Stimulated activated CD4-positive, alpha-beta T cell treated with anti-CD3 and anti-CD28 coated beads, Interleukin-4, amount 100 ng/mL, for 4 hours (primary cell): ENCODE measurements around the gene PPIL3.
A peak's percentile ranks its signal among the peaks of the same experiment; 100 is the strongest.

Experiments
- DNase-seq, 2 experiments: peaks; one replicate each; pipeline ENCODE4 v3.0.0-alpha.2; 2020

PPIL3 gene

DNA sequence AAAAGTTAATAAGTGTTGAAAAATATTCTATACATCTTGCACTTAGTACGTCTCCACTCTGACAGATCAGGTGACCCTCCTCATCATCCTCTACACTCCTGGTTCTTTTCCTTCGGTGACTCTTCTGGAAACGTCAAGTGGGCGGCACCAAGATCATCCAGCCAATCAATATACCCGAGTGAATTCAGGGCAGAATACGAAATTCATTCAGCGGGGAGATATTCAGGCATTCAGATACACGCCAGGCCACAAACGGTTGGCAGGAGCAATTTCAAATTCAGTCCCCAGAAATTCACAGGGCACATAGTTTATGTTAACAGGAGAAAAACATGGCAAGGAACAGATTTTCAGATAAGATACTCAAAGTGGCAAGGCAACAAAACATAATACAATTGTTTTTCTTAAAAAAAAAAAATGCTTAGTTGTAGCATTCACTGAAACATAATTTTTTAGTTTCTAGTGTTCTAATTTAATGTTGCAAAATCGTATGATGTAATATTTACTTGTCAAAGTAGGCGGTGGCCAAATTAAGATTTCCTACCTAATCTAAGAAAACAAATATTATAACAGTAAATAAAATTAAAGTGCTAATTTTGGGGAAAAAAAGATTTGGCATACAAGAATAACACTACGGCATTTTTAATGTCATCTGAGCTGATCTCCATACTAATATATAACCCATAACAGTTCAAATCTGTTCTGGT, 28.6 kb downstream of the PPIL3 start:
- peak; percentile 15 to 19 for DNase-seq

DNA sequence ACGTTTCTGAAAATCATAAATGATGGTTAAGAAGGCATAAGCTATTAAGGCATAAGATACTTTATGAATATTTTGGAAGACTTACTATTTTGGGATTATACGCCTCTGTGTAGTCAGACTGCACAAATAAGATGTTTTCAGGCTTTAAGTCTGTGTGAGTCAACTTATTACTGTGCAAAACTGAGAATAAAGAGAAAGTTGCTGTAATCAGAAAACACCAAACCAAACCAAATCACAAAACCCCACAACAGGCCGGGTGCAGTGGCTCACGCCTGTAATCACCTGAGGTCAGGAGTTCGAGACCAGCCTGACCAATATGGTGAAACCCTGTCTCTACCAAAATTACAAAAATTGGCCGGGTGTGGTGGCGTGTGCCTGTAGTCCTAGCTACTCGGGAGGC, 32.1 kb downstream of the PPIL3 start:
- no peak for DNase-seq

DNA sequence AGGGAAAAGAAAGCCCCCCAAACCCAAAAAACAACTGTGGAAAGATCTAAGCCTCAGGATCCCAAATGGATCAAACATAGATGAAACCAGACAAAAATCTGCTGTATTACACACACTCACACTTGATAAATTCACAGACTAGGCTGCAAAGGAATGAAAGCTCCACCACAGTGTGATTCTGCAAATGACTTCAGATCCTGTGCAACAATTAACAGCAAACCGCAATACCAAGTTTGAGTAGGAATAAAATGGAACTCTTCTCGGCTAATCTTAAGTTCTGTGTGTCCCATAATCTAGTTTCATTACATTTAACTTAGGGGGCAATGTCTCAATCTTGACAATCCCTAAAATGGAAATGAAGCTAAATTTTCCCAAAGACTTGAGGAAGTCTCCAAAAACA, 36.3 kb downstream of the PPIL3 start:
- DNase-seq = no peak

DNA sequence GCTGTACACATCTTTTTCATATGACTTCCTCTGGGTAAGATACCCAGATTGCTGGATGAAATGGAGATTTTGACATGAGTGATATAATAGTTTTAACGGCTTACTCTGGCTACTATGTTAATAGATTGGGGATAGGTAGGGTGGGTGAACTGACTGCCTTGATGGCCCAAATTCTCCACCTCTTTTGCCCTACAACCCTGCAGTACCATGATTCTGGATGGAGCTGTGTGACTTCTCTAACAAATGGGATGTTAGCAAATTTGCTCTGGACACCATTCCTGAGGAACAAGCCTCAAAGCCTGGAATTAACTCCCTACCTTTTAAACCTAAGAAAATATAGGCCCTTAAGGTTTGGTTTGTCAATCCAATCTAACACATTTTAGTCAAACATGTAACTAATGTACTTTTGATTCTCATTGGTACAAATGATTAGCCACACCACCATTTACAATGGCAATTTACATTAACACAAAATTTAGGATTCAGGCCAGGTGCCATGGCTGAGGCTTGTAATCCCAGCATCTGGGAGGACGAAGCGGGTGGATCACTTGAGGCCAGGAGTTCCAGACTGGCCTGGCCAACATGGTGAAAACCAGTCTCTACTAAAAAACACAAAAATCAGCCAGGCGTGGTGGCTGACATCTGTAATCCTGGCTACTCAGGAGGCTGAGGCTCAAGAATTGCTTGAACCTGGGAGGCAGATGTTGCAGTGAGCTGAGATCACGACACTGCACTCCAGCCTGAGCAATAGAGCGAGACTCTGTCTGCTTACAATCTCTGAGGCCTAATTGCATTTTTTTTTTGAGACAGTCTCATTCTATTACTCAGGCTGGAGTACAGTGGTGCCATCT, 37.3 kb downstream of the PPIL3 start:
- no peak for DNase-seq

DNA sequence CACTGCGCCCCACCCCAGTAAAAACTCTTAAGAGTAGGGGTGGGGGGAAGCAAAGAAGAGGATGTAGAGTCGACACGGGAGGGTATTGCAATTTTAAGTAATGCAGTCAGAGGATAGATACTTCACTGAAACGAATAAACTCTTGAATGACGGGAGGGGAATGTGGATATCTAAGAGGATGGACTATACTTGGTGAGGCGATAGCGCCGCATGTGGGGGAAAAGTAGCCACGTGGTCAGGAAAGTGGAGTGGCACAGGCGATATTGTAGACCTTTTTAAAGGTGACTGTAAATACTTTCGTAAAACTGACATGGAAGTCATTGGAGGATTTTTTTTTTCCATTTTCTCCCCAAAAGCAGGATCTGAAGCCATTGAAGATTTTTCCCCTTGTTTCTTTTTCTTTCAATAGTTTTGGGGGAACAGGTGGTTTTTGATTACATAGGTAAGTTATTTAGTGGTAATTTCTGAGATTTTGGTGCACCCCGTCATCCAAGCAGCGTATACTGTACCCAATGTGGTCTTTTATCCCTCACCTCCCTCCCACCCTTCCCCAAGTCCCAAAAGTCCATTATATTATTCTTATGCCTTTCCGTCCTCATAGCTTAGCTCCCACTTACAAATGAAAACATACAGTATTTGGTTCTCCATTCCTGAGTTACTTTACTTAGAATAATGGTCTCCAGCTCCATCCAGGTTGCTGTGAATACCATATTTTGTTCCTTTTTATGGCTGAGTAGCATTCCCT, 38.2 kb downstream of the PPIL3 start:
- no peak for DNase-seq

DNA sequence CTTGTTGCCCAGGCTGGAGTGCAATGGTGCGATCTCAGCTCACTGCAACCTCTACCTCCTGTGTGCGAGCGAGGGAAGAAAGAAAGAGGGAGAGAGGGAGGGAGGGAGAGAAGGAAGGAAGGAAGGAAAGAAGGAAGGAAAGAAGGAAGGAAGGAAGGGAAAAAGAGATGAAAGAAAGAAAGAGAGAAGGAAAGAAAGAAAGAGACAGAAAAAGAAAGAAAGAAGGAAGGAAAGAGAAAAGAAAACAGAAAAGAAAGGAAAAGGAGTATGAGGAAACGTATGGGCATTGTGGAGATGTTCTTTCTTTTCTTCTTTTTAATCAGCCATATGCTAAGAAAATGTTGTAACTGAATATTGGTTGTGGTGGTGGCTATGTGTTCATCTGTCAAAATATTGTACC, 40.9 kb downstream of the PPIL3 start:
- no peak for DNase-seq

DNA sequence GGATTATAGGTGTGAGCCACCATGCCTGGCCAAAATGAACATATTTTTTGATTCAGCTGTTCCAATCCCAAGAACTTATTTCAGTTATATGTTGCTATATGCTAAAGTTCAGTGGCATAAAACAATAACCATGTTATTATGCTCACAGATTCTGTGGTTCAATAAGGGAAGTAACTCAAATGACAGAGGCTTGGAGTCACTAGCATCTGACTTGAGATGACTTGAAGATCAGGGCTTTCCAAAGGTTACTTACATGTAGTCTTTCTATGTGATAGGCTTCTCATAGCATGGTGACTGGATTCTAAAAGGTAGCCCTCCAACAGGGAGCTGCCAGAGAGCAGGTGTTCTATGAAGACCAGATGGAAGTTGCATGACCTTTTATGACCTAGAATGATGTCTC, 41.6 kb downstream of the PPIL3 start:
- DNase-seq = no peak

DNA sequence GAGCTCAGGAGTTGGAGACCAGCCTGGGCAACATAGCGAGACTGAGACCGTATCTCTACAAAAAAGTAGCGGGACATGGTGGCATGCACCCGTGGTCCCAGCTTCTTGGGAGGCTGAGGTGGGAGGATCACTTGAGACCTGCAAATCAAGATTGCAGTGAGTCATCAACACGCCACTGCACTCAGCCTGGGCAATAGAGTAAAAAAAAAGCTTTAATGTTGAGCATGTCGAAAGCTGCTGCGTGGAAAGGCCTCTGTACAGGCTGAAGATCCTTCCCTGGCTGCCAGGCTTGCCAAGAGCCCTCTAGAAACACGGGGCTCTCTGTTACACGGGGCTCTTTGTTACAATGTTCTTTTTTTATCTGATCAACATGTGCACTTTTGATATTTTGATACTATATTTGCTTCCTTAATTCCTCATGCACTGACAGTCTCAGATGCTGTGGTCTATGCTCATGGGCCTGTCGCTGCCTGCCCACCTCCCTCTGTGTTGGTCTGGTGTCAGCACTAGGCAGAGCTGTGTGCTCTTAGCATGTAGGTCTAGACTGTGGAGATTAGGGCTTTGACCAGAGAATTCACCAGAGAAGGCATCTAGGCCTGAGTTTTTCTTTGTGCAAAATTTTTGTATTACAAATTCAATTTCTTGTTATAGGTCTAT, 43.1 kb downstream of the PPIL3 start:
- DNase-seq = no peak

DNA sequence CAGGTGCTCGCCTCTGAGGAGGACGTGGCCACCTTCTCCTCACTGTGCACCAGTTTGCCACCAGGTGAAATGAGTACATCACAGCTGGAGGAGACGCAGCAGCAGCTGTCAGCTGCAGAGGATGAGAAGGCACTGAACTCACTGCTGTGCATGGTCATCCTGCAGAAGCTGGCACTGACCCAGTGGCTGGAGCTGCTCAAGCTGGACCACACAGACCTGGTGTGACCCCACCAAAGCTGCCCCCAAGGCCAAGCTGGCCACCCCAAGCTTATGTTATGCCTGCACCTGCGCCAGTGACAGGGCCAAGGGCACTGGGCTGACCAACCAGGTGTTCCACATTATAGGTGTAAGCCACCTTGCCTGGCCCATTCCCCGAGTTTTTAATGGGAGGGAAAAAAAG, 43.7 kb downstream of the PPIL3 start:
- no peak for DNase-seq

DNA sequence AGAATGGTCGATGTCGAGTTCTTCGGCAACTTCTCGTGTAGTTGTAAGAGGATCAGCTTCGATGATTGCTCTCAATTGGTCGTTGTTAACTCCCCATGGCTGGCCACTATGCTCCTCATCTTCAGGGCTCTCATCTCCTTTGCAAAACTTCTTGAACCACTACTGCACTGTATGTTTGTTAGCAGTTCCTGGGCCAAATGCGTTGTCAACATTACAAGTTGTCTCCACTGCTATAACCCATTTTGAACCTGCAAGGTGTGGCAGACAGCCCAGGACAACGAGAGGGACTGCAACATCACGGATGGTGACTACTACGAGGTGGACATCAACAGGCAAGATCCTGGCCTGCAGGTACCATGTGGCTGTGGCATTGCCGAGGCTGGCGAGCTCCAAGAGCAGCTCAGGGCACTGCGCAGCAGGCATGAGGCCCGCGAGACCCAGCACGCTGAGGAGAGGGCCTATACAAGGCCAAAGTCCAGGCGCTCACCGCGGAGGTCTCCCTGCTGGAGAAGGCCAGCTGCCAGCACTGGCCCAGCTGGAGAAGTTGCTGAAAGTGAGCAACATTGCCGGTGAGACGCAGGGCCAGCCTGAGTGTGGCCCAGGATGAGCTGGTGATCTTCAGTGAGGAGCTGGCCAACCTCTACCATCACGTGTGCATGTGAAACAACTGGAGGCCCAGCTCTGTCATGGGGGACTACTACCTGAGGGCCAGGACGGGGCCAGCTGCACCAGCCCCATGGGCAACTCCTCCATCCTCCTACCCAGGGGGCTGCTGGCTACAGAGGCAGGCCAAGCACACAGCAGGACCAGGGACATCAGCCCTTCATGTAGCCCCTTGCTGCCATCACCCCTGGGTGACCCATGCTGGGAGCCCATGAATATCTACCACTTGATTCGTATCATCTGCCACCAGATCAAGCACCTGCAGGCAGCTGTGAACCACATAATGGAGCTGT, 44.6 kb downstream of the PPIL3 start:
- no peak for DNase-seq

DNA sequence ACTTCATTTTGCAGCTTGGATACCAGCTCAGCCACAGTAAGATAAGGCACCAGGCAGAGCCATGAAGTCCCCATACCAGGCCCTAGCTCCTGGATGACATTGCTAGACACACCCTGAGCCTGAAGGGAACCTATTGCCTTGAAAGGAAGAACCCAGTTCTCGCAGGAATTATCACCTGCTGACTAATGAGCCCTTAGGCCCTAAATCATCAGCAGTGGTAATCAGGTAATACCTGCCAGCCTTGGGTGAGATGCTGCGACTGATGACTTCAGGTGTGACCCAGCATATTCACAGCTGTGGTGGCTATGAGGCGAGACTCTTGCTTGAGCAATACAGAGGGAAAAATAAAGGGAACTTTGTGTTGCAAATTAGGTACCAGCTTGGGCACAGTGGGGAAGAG, 49.4 kb downstream of the PPIL3 start:
- DNase-seq = no peak

DNA sequence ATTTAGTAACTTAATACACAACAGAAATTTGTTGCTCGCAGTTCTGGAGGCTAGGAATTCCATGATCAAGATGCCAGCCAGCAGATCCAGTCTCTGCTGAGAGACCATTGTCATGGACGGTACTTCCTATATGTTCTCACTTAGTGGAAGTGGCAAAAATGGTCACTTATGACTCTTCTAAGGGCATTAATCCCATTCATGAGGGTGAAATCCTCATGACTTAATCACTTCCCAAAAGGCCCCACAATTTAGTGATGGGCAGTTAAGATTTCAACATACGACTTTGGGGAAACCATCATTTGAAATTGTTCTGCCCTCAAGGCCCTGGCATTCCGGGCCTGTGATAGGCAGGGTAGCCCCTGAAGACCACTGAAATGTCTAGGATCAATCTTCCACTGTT, 54.2 kb downstream of the PPIL3 start:
- no peak for DNase-seq

DNA sequence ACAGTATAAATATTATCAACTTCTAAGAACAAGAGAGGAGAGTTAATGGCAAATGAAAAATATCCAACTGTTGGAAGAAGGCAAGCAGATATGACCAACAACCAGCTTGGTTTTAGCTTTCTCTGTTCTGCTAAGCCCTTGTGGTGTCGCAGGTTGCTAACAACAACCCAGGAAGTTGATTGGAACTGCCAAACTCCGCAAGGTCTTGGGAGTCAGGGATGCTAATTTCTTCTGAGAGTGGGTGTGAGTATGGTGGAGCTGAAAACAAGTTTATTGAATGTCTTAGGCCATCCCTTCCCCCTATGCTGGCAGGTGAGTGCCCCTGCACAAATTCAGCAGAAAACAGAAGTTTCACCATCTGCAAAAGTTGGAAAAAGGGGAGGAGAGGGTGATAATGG, 59.6 kb downstream of the PPIL3 start:
- DNase-seq = no peak

DNA sequence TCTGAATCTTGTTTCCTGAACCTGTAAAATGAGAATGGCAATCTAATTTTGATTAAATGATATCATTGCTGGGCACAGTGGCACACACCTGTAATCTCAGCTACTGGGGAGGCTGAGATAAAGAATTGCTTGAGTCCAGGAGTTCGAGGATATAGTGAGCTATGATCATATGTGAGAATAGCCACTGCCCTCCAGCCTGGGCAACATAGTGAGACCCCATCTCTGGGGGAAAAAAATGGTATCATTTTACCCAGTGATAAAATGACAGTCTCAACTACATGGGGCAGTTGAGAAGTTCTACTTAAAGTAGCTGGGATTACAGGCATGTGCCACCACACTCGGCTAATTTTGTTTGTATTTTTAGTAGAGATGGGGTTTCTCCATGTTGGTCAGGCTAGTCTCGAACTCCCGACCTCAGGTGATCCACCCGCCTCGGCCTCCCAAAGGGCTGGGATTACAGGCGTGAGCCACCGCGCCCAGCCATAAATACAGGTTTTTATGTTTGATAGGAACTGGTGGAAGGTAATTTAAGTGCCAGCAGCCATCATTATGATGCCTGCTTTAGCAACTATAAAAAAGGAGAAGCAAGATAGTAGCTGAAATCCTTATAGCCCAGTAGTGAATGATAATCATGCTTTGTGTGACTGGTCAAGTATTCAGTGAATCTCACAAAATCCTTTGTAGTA, 60.2 kb downstream of the PPIL3 start:
- no peak for DNase-seq

DNA sequence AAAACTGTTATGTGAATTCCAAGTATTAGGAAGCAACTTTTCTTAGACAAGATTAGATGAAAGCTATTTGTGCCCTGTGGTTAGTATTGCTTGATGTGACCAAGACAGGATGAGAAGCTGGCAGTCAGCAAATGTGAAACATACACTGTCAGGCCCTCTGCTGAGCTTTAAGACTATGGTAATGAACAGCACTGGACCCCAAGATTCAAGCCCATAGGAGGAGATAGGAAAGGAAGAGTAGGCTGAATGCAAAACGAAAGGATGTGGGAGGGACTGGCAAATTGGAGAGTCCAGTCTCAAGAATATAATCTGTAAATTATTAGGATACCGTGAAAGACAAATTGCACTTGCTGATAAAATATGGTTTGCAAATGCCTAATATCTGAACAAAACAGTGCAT, 60.8 kb downstream of the PPIL3 start:
- no peak for DNase-seq

DNA sequence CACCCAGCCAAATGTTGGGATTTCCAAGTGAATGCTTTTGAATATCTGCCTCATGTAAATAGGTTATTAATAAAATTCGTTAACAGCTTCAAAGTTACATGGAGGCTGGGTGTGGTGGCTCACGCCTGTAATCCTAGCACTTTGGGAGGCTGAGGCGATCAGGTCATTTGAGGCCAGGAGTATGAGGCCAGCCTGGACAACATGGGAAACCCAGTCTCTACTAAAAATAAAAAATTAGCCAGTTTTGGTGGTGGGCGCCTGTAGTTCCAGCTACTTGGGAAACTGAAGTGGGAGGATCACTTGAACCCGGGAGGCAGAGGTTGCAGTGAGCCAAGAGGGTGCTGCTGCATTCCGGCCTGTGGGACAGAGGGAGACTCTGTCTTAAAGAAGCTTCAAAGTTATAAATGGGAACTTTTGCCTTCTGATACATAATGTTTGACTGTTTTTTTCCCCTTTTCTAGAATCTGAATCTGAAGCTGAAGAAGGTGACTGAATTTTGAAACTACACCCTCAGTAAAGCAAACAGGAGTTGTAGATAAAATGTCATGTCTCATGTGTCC, 67.1 kb downstream of the PPIL3 start:
- no peak for DNase-seq
